Measurements from ENCODE around the gene HS6ST1. TPM values are rescaled to one million over a fixed set of nuclear protein-coding genes. Genes with fewer than 3 reads are reported as not detected.

The HS6ST1 gene
- total and polyA plus RNA-seq, 9 donors: 12.9 to 62.5 (median 45.3) TPM

DNA sequence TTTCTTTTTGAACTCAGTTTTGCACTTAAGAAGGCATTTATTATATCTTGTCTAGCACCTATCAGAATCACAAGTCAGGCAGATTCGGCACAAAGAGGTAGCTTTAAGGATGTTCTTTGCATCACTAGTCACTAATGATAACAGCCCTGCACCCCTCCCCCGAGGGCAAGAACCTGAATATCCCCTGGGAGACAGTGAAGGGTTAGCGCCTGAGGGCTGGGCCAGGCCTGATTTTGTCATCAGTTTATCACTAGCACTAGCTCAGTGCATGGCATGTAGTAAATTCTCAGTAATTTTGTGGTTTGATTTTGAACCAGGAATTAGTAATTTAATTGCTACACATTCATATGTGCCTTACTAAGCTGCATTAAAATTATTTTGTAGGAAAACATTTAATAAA lies 23.9 kb upstream of the HS6ST1 start:
- WGBS, 3 donors: 75 to 84% (median 81%) methylated on average over 3 of the region's 3 CpGs
- no peaks in the 10 kb centered on the region for H3K27me3 ChIP-seq
- DNase-seq: no peak

DNA sequence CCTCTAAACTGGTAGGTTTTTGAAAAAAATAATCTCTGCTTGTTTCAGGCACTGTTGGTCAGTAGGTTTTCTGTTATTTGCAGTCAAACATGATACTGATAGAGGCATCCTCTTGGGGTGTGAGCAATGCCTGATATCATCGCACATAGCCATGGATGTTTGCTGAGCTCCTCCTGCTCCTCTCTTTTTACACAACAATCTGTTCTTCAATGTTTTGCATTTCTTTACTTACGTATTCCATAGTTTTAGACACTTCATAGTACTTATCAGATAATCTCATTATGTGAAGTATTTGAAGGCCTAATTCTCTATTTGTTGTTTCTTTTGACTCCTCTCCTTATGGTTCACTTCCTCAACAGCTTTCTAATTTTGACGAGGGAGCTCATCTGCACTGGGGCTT lies 23.0 kb upstream of the HS6ST1 start:
- Histone ChIP-seq H3K27me3 (no peaks in the 10 kb centered on the region), H3K27ac (no peak overlapping the region), H3K36me3 (no peaks in the 10 kb centered on the region), H3K4me1 (ENCODE audit: insufficient read depth) (no peaks in the 10 kb centered on the region), H3K9me3 (no peaks in the 10 kb centered on the region), H3K4me3 (no peak overlapping the region)
- 89 to 93% (median 93%) methylated on average over 3 of the region's 3 CpGs for WGBS, 3 donors
- no peak for TF ChIP-seq POLR2A (IDR thresholded peaks at IDR 0.05)
- TF ChIP-seq EP300 (IDR thresholded peaks at IDR 0.05): no peak
- TF ChIP-seq, protein P1, sequence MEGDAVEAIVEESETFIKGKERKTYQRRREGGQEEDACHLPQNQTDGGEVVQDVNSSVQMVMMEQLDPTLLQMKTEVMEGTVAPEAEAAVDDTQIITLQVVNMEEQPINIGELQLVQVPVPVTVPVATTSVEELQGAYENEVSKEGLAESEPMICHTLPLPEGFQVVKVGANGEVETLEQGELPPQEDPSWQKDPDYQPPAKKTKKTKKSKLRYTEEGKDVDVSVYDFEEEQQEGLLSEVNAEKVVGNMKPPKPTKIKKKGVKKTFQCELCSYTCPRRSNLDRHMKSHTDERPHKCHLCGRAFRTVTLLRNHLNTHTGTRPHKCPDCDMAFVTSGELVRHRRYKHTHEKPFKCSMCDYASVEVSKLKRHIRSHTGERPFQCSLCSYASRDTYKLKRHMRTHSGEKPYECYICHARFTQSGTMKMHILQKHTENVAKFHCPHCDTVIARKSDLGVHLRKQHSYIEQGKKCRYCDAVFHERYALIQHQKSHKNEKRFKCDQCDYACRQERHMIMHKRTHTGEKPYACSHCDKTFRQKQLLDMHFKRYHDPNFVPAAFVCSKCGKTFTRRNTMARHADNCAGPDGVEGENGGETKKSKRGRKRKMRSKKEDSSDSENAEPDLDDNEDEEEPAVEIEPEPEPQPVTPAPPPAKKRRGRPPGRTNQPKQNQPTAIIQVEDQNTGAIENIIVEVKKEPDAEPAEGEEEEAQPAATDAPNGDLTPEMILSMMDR (IDR thresholded peaks at IDR 0.05): no peak
- intact Hi-C loops (cut with DNase I): no loop called here
- no peak for DNase-seq

More for the DNA sequence above, 23.9 kb upstream of the HS6ST1 start:
- Histone ChIP-seq H3K4me1 (ENCODE audit: insufficient read depth) (peaks cover under 1% of the 10 kb centered on the region), H3K27ac (no peak overlapping the region), H3K36me3 (no peaks in the 10 kb centered on the region), H3K4me3 (no peak overlapping the region), H3K9me3 (no peaks in the 10 kb centered on the region)
- intact Hi-C loops (cut with DNase I): no loop called here
- TF ChIP-seq POLR2A (IDR thresholded peaks at IDR 0.05): no peak
- no peak for TF ChIP-seq EP300 (IDR thresholded peaks at IDR 0.05)
- TF ChIP-seq, protein P1 (IDR thresholded peaks at IDR 0.05): no peak

DNA sequence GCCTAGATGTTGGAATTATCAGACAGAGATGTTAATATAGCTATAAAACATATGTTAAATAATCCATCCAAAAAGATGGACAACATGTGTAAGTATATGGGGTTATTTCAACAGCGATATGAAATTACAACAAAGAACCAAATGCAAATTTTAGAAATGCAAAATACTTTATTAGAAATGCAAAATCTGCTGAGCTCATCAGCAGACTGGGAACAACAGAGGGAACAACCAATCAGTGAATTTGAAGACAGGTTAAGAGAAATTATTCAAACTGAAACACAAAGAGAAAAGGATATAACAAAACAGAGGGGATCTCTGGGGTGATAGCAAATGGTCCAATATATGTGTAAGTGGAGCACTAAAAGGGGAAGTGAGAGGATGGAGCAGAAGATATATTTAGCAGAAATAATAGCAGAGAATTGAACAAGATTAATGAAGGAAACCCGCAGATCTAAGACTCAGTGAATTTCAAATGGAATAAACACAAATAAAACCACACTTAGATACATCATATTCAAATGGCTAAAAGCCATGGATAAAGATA lies 13.5 kb upstream of the HS6ST1 start:
- no peaks in the 10 kb centered on the region for H3K9me3 ChIP-seq
- WGBS, 3 donors: 70 to 93% (median 76%) methylated on average over 2 of the region's 2 CpGs

DNA sequence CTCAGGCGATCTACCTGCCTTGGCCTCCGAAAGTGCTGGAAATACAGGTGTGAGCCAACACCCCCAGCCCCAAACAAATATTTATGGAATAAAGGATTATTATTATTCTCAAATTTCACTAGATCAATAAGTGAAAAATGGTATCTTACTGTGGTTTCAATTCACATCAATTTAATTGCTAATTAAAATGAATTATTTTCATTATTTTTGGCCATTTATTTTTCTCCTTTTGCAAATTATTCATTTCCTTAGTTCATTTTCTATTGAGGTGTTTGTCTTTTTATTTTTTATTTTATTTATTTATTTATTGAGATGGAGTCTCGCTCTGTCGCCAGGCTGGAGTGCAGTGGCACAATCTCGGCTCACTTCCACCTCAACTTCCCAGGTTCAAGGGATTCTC lies 11.9 kb upstream of the HS6ST1 start:
- H3K9me3 ChIP-seq: no peaks in the 10 kb centered on the region
- H3K4me3 ChIP-seq: no peak overlapping the region
- intact Hi-C loops (cut with DNase I): no loop called here
- no peaks in the 10 kb centered on the region for H3K4me1 ChIP-seq (ENCODE audit: insufficient read depth)
- no peak overlapping the region for H3K27ac ChIP-seq
- no peak for DNase-seq
- no peaks in the 10 kb centered on the region for H3K27me3 ChIP-seq
- no peaks in the 10 kb centered on the region for H3K36me3 ChIP-seq
- TF ChIP-seq EP300 (IDR thresholded peaks at IDR 0.05) (no peak), POLR2A (IDR thresholded peaks at IDR 0.05) (no peak)
- WGBS, 3 donors: 97 to 99% (median 98%) methylated on average over 5 of the region's 5 CpGs

More for the DNA sequence above, 13.5 kb upstream of the HS6ST1 start:
- intact Hi-C loops (cut with DNase I): no loop called here
- Histone ChIP-seq H3K36me3 (no peaks in the 10 kb centered on the region), H3K4me1 (ENCODE audit: insufficient read depth) (no peaks in the 10 kb centered on the region), H3K4me3 (no peak overlapping the region), H3K27ac (no peak overlapping the region), H3K27me3 (no peaks in the 10 kb centered on the region)
- TF ChIP-seq, protein P1 (IDR thresholded peaks at IDR 0.05): no peak
- TF ChIP-seq EP300 (IDR thresholded peaks at IDR 0.05) (no peak), POLR2A (IDR thresholded peaks at IDR 0.05) (no peak)
- DNase-seq: no peak

DNA sequence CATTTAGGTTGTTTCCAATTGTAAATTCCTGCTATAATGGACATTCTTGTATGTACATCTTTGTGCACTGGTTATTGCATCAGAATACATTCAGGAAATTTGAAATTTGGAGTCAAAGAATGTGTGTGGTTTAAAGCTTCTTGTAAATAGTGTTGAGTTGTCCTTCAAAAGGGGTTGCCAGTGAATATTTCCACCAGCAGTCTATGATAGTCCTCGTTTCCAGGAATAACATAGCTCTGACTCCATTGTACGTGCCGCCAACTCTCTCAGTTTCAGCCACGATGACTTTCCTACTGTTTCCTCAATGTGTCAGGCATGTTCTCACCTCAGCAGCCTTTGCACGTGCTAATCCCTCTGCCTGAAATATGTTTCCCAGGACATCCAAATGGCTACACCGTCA lies 10.9 kb upstream of the HS6ST1 start:
- Histone ChIP-seq H3K27me3 (no peaks in the 10 kb centered on the region), H3K27ac (no peak overlapping the region), H3K4me3 (no peak overlapping the region), H3K9me3 (no peaks in the 10 kb centered on the region), H3K4me1 (ENCODE audit: insufficient read depth) (no peaks in the 10 kb centered on the region), H3K36me3 (no peaks in the 10 kb centered on the region)
- TF ChIP-seq, protein P1 (IDR thresholded peaks at IDR 0.05): no peak
- TF ChIP-seq POLR2A (IDR thresholded peaks at IDR 0.05): no peak
- TF ChIP-seq EP300 (IDR thresholded peaks at IDR 0.05): no peak
- WGBS, 3 donors: 87 to 91% (median 89%) methylated on average over 6 of the region's 6 CpGs
- intact Hi-C loops (cut with DNase I): no loop called here
- no peak for DNase-seq
